Non-pigmented ciliary epithelial cell (primary cell): ENCODE measurements around the gene RNU6-1.

Experiments used
- DNase-seq: peaks from one replicate; pipeline ENCODE4 v3.0.0-alpha.2; 2010; ENCODE audit warnings: low read depth

The RNU6-1 gene

DNA sequence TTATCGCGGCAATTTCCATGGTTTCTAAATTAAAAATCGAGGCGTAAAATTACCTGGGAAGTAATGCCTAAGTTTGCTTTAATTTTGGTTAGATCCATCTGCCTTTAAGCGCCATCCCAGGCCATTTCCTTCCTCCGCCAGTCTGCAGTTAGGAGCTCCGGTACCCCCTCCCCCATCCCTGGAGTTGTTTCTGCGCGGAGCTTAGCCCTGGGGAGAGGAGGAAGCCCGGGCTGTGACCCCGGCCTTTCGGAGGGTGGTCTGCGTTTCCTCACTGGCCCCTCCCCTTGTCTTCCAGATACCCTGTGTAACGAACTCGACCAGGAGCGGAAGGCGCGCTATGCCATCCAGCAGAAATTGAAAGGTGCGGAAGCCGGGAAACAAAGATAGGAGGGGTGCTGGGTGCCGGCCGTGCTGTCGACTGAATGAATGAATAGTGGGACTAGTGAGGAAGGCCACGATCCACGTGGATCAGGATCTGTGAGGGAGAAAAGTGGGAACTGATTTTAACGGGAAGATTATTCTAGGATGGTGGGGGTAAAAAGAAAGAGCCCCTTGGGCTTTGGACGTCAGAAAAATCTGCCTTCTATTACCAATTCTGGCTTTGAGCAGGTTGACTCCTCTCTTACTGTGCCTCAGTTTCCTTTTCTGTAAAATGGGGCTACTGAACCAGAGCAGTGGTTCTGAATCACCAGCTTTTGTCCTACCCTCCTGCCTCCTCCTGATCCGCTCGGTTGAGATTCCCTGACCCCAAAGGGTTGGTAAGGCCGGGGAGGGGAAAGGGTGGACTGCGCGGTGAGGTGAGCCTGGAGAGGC, 6.7 kb downstream of the RNU6-1 start:
- DNase-seq: no peak

DNA sequence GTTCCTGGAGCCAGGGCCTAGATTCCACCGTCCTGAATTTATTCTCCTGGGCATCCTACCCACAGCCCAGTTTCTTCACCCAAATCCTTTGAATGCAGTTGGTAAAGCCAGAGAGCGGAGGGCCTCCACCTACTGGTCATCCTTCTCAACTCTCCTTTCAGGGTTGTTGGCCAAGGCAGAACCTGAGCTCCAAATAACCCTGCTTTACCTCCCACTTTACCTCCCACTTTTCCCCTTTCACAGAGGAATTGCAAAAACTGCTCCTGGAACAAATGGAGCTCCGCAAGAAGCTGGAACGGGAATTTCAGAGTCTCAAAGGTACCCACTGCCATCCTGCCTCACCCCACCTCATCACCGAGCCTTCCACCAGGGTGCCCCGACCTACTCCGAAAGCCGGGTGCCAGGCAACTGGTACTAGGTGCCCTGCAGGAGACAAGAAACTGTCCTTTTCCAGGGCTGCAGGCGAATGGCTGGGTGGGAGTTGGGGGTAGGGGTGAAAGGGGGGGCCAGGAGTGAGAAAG, 7.8 kb downstream of the RNU6-1 start:
- no peak for DNase-seq

- DNase-seq: no peak
These were observed 8.5 kb downstream of the RNU6-1 start for GRCh38 chr15:67831363-67831762.

- no peak for DNase-seq
These were observed 10.0 kb downstream of the RNU6-1 start for GRCh38 chr15:67829647-67830504.

DNA sequence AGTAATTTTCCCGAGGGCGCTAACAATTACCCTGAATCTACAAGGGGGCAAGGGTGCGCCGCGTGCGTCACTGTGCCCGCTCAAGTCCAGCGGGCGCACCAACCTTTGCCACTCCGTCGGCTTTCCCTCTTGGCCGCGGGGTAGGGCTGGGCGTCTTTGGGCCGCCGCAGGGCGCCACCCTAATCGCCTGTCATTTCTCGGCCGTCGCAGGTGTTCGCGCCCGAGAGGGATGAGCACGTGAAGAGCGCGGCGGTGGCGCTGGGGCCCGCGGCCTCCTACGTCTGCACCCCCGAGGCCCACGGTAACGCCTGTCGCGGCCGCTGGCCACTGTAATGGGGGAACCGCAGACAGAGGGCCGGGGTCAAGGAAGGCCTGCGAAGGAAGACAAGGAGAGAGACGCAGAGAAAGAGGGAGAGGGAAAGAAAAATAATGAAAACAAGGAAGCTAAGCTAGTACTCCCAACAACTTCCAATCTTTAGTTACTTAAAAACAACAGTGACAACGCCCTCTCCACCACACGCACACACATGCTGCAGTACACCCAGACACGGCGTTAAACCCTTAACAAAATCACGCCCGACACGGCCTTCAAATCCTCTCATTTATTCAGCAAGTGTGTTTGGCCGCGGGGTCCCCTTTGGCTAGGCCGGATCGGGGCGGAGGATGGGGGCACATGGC, 10.7 kb downstream of the RNU6-1 start:
- DNase-seq: no peak

DNA sequence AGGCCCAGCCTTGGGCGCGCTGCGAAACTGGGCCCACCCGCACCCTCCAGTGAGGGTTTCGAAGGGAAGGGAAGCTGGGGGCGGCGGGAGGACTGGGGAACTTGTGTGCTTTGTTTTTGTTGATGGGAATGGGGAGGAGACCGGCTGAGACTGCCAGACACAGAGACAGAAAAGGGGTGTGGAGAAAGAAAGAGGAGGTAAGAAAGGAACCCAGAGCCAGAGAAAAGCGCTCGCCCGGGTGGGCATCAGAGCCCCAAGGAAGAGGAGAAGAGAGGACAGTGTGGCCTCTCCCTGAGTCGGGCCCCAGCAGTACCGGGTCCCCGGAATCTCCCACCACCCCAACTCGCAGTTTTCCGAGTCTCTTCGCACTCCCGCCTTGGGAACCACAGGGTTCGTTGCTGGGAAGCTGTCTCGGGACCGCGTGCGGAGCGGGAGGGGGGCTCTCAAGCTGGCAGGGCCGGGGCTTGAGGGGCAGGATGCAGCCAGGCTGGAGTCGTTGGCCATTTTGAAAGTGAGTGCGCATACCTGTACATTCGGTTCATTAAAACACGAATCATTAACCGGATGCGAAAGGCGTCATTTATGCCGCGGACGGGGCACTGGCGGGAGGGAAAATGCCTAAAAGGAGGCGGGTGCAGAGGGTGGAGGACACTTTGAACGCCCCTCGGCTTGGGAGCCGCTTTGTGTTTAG, 11.4 kb downstream of the RNU6-1 start:
- no peak for DNase-seq

GRCh38 chr15:67827562-67828277, 12.1 kb downstream of the RNU6-1 start:
- DNase-seq: no peak

DNA sequence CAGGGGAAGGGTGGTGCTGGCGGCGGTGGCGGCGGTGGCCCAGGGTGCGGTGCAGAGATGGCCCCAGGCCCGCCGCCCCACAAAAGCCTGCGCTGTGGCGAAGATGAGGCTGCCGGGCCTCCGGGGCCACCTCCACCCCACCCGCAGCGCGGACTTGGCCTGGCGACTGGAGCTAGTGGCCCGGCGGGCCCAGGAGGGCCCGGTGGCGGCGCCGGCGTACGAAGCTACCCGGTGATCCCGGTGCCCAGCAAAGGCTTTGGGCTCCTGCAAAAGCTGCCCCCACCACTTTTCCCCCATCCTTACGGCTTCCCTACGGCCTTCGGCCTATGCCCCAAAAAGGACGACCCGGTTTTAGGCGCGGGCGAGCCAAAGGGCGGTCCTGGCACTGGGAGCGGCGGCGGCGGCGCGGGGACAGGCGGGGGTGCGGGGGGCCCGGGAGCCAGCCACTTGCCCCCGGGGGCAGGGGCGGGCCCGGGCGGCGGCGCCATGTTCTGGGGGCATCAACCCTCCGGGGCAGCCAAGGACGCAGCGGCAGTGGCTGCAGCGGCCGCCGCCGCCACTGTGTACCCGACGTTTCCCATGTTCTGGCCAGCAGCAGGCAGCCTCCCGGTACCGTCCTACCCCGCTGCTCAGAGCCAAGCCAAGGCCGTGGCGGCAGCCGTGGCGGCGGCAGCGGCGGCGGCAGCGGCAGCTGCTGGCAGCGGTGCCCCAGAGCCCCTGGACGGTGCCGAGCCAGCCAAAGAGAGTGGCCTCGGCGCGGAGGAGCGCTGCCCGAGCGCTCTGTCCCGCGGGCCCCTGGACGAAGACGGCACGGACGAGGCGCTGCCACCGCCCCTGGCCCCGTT, 12.9 kb downstream of the RNU6-1 start:
- no peak for DNase-seq

GRCh38 chr15:67825881-67826716, 13.7 kb downstream of the RNU6-1 start:
- no peak for DNase-seq

DNA sequence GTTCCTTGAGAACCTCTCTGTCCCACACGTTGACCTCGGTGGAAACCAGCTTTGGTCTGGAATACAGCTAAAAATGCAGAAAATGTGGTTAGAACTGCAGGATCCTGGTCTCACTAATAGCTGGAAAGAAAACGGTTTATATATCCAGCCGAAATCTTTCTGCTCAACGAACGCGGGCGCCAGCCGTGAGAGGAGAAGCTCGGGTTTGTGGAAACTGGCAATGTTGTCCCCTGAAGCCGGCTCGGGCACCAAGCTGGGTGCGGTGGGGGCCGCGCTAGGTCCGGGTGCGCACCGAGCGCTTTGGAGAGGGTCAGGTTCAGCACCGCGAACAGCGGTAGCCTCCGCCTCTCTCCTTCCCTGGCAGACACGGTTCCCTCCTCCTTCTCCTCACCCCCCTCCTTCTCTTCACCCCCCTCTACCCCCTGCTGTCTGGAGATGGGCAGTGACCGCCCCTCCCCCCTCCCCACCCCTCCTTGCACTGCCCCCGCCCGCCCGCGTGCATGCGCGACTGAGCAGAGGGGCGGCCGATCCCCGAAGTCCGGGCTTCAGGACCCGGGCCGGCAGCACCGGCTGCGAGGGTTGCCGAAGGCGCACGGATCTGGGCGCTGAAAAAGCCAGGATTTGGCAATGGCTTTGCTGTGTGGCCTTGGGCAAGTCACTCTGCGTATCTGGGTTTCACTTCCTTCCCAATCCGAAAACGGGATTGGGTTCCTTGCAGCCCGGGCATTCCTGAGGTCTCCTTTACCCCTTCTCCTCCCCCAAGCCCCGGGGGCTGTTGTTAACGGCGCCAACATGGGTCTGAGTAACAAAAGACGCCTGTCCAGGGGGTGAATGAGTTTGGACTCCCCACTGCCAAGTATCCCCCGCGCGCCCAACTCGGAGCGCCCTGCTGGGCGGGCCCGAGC, 14.6 kb downstream of the RNU6-1 start, which contains the start of gene SKOR1:
SKOR1 (plus strand) TSS at position 534 of the 905 bp plus-strand sequence; CDS start at position 628, 94 bp downstream.
- no peak for DNase-seq

DNA sequence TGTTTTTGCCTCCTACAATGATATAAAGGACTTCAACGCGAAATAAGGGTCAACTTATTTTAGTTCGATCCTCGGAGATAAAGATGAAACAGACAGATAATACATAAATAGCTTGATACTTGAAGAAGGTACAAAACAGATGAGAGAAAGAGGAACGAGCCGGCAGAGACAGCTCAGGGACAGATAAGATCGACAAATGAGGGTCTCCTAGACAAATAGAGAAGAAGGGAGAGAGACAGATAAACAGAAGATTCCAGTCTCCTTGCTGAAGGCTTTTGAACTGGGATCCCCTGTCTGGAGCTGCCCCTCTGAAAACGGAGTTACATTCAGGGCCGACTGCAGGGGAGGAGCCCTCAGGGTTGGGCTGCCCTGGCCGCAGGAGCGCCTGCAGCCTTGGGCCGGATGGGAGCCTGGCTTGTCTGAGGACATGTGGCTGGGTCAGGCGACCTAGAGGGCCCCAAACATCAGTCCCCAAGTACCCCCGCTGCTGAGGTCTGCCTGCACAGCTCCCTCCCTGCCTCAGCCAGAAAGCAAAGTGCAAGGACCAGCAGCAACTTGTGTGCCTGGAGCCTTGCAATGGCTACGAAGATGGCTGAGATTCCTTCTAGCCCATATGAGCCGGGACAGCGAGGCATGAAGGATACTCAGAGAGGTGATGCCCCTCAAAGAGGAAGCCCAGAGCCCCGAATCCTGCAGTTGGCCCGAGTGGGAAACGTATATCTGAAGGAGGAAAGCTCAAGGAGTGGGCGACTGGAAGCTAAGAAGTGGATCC, 15.5 kb downstream of the RNU6-1 start:
- DNase-seq: no peak

DNA sequence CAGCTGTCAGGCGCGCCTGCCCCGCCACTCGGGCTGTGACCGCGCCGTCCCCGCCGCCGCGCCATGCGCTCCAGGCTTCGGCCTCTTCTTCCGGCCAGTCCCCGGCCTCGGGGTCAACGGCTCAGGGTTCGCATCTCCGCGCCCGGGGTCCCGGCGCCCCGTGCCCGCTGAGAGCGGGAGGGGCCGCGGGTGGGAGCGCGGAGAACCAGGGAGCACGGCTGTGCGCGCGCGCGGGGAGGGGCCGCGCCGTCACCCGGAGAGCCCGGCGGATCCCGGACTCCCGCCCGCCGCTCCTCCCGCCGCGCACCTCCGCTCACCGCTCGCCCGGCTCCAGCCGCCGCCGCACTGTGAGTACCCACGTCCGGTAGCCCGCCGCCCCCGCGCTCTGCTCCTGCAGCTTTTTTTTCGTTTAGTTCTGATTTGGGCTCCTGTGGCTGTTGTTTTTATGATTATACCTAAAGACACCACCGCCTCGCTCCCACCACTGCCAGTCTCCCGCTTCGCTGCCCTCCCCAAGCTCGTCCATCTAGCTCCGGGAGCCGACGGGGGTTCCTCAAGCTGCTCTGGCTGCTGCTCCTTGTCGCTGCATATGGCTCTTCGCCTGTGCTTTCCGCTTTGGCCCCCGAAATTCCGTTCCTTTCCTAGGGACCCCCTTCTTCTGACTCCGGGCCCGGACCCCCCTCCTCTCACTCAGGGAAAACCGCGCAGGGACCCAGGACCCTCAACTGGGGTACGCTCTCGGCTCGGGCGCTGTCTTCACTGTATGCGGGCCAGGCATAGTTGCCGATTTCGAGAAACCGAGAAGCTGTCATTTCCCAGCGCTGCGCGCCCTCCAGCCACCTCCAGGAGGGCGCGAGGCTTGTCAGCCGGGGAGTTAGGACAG, 16.3 kb downstream of the RNU6-1 start:
- no peak for DNase-seq

DNA sequence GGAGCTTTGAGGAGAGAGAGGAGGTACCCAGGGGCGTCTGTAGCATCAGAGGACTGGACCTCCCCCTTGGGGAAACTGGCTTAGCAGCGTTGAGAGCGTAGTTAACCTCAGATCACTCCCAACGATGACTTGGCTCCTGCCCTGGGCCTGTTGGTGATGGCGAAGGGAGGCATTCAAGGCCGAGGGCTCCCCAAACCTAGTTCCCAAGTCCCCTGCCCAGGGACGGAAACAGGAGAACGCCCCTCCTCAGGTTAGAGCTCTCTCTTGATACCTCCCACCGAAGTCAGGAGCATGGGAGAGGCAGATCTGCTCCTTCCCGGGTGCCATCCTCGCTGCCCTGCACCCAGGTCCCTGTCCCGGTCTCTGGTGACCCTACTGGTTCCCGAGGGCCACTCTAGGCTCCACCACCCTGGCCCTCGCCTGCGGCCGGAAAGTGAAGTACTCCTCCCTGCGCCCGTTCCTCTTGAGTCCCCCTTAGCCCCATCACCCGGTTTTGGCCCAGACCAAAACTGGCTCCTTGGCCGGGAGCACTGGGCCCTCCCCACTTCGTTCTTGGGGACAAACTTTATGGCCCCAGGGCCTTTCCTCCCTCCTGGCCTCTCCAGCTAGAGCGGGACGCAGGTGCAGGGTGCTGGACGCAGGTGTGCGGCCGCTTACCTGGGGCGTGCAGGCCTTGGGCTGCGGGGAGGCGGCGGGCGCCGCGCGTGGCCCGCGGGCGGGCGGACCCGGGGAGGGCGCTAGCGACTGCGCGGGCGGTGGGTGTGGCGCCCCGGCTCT, 17.1 kb downstream of the RNU6-1 start:
- DNase-seq: no peak

DNA sequence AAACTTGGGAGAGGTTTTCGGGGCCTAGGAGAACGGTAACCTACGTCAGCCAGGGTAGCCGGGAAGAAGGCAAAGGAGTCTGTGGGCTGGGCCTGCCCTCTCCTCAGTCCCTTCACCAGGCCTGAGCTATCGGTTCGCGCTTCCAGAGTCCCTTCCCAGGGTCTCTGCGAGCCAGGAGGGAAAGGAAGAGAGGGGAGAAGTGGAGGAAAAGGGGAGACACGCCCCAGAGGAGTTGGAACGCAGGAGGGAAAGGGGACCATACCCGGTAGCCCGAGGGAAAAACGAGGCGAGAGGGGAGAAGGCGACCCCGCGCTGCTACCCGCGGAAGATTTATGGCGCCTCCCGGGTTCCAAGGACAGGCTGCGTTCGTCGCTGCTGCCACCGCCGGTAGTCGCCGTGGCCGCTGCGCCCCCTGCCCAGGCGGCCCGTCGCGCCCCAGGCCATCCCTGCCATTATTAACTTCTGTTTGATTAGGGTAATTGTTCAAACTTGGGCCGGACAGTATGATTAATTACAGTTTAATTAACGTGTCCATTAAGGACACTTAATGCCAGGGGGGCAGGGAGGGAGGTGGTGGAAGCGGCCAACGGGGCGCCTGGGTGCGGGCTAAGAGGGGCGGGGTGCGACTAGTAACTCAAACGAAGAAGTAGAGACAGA, 17.9 kb downstream of the RNU6-1 start:
- DNase-seq: no peak
